ENCODE results near the gene GJB2.

GJB2 gene

GRCh38 chr13:20175907-20176652, 16.7 kb downstream of the GJB2 start:
- no peak overlapping the region for H2AFZ ChIP-seq (ENCODE audit: low read depth, low read length)
- no peak overlapping the region for H2BK120ac ChIP-seq (ENCODE audit: low read depth, low read length)
- peaks cover 8 to 22% of the 10 kb centered on the region in 2 experiments for H3K27me3 ChIP-seq (ENCODE audit: control insufficient read depth in 1 of 2, insufficient read depth in 1 of 2, low read length in 2 of 2)

GRCh38 chr13:20175406-20175794, 17.3 kb downstream of the GJB2 start:
- Histone ChIP-seq H2AK5ac (ENCODE audit: low read length, severe bottlenecking) (no peak overlapping the region), H2BK12ac (ENCODE audit: low read length in 2 of 2) (no peak overlapping the region), H2BK5ac (ENCODE audit: low read depth, low read length, poor library complexity, severe bottlenecking) (no peak overlapping the region), H3K36me3 (ENCODE audit: control insufficient read depth in 1 of 2, insufficient read depth in 2 of 2, low read depth in 1 of 2, low read length in 2 of 2) (peaks cover 0 to 3% of the 10 kb centered on the region in 2 experiments), H3K4me1 (ENCODE audit: control insufficient read depth, insufficient read depth, low read depth, low read length) (peaks cover 9% of the 10 kb centered on the region), H3K27ac (ENCODE audit: low read length, poor library complexity, severe bottlenecking) (no peak overlapping the region), H3K18ac (ENCODE audit: low read depth in 1 of 2, low read length in 2 of 2) (no peak overlapping the region), H2BK120ac (ENCODE audit: low read depth, low read length) (no peak overlapping the region), H2AFZ (ENCODE audit: low read depth, low read length) (no peak overlapping the region), H3K79me1 (replicated peaks; ENCODE audit: low read length, poor library complexity, severe bottlenecking) (no peaks in the 10 kb centered on the region), H3K9ac (ENCODE audit: low read length) (peak overlapping the region; percentile 64), H3K14ac (ENCODE audit: low read length in 2 of 2) (no peak overlapping the region), H4K91ac (ENCODE audit: low read length) (no peak overlapping the region), H3K4me2 (ENCODE audit: low read length, poor library complexity, severe bottlenecking) (no peak overlapping the region), H4K8ac (ENCODE audit: low read length) (no peak overlapping the region), H3K9me3 (ENCODE audit: control insufficient read depth, low read length) (no peaks in the 10 kb centered on the region), H3K23ac (ENCODE audit: low read length in 2 of 2) (no peak overlapping the region), H3K27me3 (ENCODE audit: control insufficient read depth in 1 of 2, insufficient read depth in 1 of 2, low read length in 2 of 2) (peaks cover 8 to 22% of the 10 kb centered on the region in 2 experiments), H3K4ac (ENCODE audit: low read depth in 1 of 2, low read length in 2 of 2) (no peak overlapping the region), H3K4me3 (ENCODE audit: insufficient read depth in 1 of 2, low read depth in 1 of 2, low read length in 2 of 2) (peak overlapping the region in 1 of 2 experiments; percentile 62), H2BK15ac (ENCODE audit: low read depth, poor library complexity, severe bottlenecking) (no peak overlapping the region)
- 88% methylated on average over 2 of the region's 3 CpGs for WGBS
- DNase-seq = no peak

More at GRCh38 chr13:20175907-20176652, 16.7 kb downstream of the GJB2 start:
- Histone ChIP-seq H3K9ac (ENCODE audit: low read length) (peak overlapping the region; percentile 64), H3K27ac (ENCODE audit: low read length, poor library complexity, severe bottlenecking) (no peak overlapping the region), H3K9me3 (ENCODE audit: control insufficient read depth, low read length) (no peaks in the 10 kb centered on the region), H3K23ac (ENCODE audit: low read length in 2 of 2) (no peak overlapping the region), H2AK5ac (ENCODE audit: low read length, severe bottlenecking) (no peak overlapping the region), H4K91ac (ENCODE audit: low read length) (no peak overlapping the region), H3K4me2 (ENCODE audit: low read length, poor library complexity, severe bottlenecking) (no peak overlapping the region), H4K8ac (ENCODE audit: low read length) (no peak overlapping the region), H3K4me3 (ENCODE audit: insufficient read depth in 1 of 2, low read depth in 1 of 2, low read length in 2 of 2) (no peak overlapping the region), H3K4ac (ENCODE audit: low read depth in 1 of 2, low read length in 2 of 2) (no peak overlapping the region), H2BK15ac (ENCODE audit: low read depth, poor library complexity, severe bottlenecking) (no peak overlapping the region), H3K36me3 (ENCODE audit: control insufficient read depth in 1 of 2, insufficient read depth in 2 of 2, low read depth in 1 of 2, low read length in 2 of 2) (peaks cover 0 to 3% of the 10 kb centered on the region in 2 experiments), H2BK5ac (ENCODE audit: low read depth, low read length, poor library complexity, severe bottlenecking) (no peak overlapping the region), H3K79me1 (replicated peaks; ENCODE audit: low read length, poor library complexity, severe bottlenecking) (no peaks in the 10 kb centered on the region), H3K4me1 (ENCODE audit: control insufficient read depth, insufficient read depth, low read depth, low read length) (peaks cover 9% of the 10 kb centered on the region), H2BK12ac (ENCODE audit: low read length in 2 of 2) (no peak overlapping the region), H3K14ac (ENCODE audit: low read length in 2 of 2) (no peak overlapping the region), H3K18ac (ENCODE audit: low read depth in 1 of 2, low read length in 2 of 2) (no peak overlapping the region)
- WGBS = 81% methylated on average over 14 of the region's 14 CpGs
- no peak for DNase-seq

DNA sequence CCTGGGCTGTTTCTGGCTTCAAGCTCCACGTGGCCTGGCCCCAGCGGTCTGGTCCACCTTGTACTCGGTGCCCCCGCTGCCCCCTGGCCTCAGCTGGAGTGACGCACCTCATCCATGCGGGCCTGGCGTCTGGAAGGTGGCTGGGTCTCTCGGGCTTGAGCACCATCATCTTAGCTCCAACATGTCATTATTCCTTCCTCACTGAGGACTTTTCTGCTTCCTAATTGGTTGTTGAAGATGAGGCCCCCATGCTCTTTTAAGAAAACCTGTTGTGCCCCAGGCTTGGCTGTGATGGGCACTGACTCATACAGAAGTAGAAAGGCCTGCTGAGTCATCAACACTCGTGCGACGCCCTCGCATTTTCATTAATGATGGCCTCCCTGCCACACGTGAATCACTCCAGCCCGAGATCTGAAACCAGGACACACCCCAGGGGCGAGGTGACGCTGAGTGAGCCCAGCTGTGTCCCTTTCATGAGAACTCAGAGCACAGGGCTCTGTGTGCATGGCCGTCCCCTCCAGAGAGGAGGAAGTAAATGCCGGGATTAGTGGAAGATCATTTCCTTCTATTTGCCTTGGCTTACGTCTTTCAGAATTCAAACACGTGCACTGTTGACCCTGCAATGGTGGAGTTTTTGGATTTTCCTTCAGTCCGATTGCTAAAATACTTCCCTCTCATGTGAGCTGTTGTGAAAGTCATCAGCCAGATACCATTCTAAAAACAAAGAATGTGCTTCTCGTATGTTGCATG, 17.9 kb downstream of the GJB2 start:
- no peak overlapping the region for H2BK15ac ChIP-seq (ENCODE audit: low read depth, poor library complexity, severe bottlenecking)
- no peak overlapping the region for H4K91ac ChIP-seq (ENCODE audit: low read length)
- peak overlapping the region; percentile 64 for H3K9ac ChIP-seq (ENCODE audit: low read length)
- H3K4me2 ChIP-seq (ENCODE audit: low read length, poor library complexity, severe bottlenecking) = peak overlapping the region; percentile 46
- no peak overlapping the region for H3K27ac ChIP-seq (ENCODE audit: low read length, poor library complexity, severe bottlenecking)
- WGBS = 48% methylated on average over 21 of the region's 22 CpGs
- peak; percentile 91 for DNase-seq
- H3K4me1 ChIP-seq (ENCODE audit: control insufficient read depth, insufficient read depth, low read depth, low read length) = peaks cover 9% of the 10 kb centered on the region
- no peak overlapping the region for H3K4ac ChIP-seq (ENCODE audit: low read depth in 1 of 2, low read length in 2 of 2)
- no peak overlapping the region for H2BK12ac ChIP-seq (ENCODE audit: low read length in 2 of 2)
- peak overlapping the region; percentile 8 for H2AK5ac ChIP-seq (ENCODE audit: low read length, severe bottlenecking)
- peaks cover 0 to 3% of the 10 kb centered on the region in 2 experiments for H3K36me3 ChIP-seq (ENCODE audit: control insufficient read depth in 1 of 2, insufficient read depth in 2 of 2, low read depth in 1 of 2, low read length in 2 of 2)
- no peak overlapping the region for H3K23ac ChIP-seq (ENCODE audit: low read length in 2 of 2)
- no peak overlapping the region for H4K8ac ChIP-seq (ENCODE audit: low read length)
- H3K14ac ChIP-seq (ENCODE audit: low read length in 2 of 2) = no peak overlapping the region
- peaks cover 8 to 25% of the 10 kb centered on the region in 2 experiments for H3K27me3 ChIP-seq (ENCODE audit: control insufficient read depth in 1 of 2, insufficient read depth in 1 of 2, low read length in 2 of 2)
- H2AFZ ChIP-seq (ENCODE audit: low read depth, low read length) = peak overlapping the region; percentile 49
- H3K18ac ChIP-seq (ENCODE audit: low read depth in 1 of 2, low read length in 2 of 2) = peak overlapping the region in 1 of 2 experiments; percentile 69
- H3K4me3 ChIP-seq (ENCODE audit: insufficient read depth in 1 of 2, low read depth in 1 of 2, low read length in 2 of 2) = peak overlapping the region; percentile 30 to 62
- no peak overlapping the region for H2BK120ac ChIP-seq (ENCODE audit: low read depth, low read length)
- H2BK5ac ChIP-seq (ENCODE audit: low read depth, low read length, poor library complexity, severe bottlenecking) = no peak overlapping the region
- no peaks in the 10 kb centered on the region for H3K79me1 ChIP-seq (replicated peaks; ENCODE audit: low read length, poor library complexity, severe bottlenecking)
- H3K9me3 ChIP-seq (ENCODE audit: control insufficient read depth, low read length) = no peaks in the 10 kb centered on the region

DNA sequence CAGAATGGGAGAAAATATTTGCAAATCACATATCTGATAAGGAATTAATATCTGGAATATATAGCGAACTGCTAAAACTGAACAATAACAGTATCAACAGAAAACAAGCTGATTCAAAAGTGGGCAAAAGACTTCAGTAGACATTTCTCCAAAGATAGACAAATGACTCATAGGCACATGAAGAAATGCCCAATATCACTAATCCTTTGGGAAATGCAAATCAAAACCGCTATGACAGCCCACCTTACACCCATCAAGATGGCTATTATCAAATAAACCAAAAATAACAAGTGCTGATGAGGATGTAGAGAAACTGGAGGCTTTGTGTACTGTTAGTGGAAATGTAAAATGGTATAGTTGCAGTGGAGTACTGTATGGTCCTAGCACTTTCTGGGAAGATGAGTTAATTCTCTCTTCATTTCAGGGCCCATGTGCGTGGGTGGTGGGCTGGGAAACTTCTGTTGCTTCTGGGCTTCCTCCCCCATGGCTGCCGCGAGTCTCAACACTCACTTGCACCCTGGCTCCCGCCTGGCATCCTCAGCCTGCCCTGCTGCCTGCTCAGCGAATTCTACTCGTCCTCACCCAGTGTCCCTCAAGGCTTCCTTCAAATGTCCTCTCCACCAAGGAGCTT, 19.5 kb downstream of the GJB2 start:
- Histone ChIP-seq H3K4me3 (ENCODE audit: insufficient read depth in 1 of 2, low read depth in 1 of 2, low read length in 2 of 2) (no peak overlapping the region), H3K23ac (ENCODE audit: low read length in 2 of 2) (no peak overlapping the region), H4K91ac (ENCODE audit: low read length) (no peak overlapping the region), H2AFZ (ENCODE audit: low read depth, low read length) (no peak overlapping the region), H3K4me2 (ENCODE audit: low read length, poor library complexity, severe bottlenecking) (no peak overlapping the region), H3K4me1 (ENCODE audit: control insufficient read depth, insufficient read depth, low read depth, low read length) (peaks cover 9% of the 10 kb centered on the region), H2BK120ac (ENCODE audit: low read depth, low read length) (no peak overlapping the region), H3K36me3 (ENCODE audit: control insufficient read depth in 1 of 2, insufficient read depth in 2 of 2, low read depth in 1 of 2, low read length in 2 of 2) (peaks cover 0 to 3% of the 10 kb centered on the region in 2 experiments), H3K4ac (ENCODE audit: low read depth in 1 of 2, low read length in 2 of 2) (no peak overlapping the region), H2BK12ac (ENCODE audit: low read length in 2 of 2) (no peak overlapping the region), H2BK5ac (ENCODE audit: low read depth, low read length, poor library complexity, severe bottlenecking) (no peak overlapping the region), H3K9me3 (ENCODE audit: control insufficient read depth, low read length) (no peaks in the 10 kb centered on the region), H2AK5ac (ENCODE audit: low read length, severe bottlenecking) (no peak overlapping the region), H2BK15ac (ENCODE audit: low read depth, poor library complexity, severe bottlenecking) (peak overlapping the region; percentile 35), H3K9ac (ENCODE audit: low read length) (no peak overlapping the region), H3K14ac (ENCODE audit: low read length in 2 of 2) (no peak overlapping the region), H3K79me1 (replicated peaks; ENCODE audit: low read length, poor library complexity, severe bottlenecking) (no peaks in the 10 kb centered on the region), H4K8ac (ENCODE audit: low read length) (no peak overlapping the region), H3K27ac (ENCODE audit: low read length, poor library complexity, severe bottlenecking) (no peak overlapping the region), H3K18ac (ENCODE audit: low read depth in 1 of 2, low read length in 2 of 2) (no peak overlapping the region), H3K27me3 (ENCODE audit: control insufficient read depth in 1 of 2, insufficient read depth in 1 of 2, low read length in 2 of 2) (peaks cover 0 to 25% of the 10 kb centered on the region in 2 experiments)
- no peak for DNase-seq
- 94% methylated on average over 7 of the region's 8 CpGs for WGBS
